Gastroesophageal sphincter (tissue), 3 donors: ENCODE data around the gene CD27.

Experiments used
- CTCF ChIP-seq, 4 experiments: fragments of 200-600 bp in 2 of 4; fragments of 450-650 bp in 2 of 4; sonication (generic) in 1 of 4; IDR thresholded peaks; one replicate each; pipeline ENCODE4 v1.5.1; 2017 to 2019; ENCODE audit warnings: antibody characterized with exemption in 4 of 4, mild to moderate bottlenecking in 2 of 4, moderate library complexity in 2 of 4
- POLR2AphosphoS5 ChIP-seq: sonication (generic); formaldehyde crosslinking; IDR thresholded peaks from one replicate; pipeline ENCODE4 v1.6.1; 2017; ENCODE audit warnings: antibody characterized with exemption

- no peak for TF ChIP-seq CTCF (IDR thresholded peaks at IDR 0.05)
- no peak for TF ChIP-seq POLR2AphosphoS5
Measured at GRCh38 chr12:6466184-6466573, 21.4 kb downstream of the CD27 start.
